Left renal cortex interstitium (tissue), 4 donors: ENCODE results near the gene TRMT5. TPM values are rescaled to one million over a fixed set of nuclear protein-coding genes. Genes with fewer than 3 reads are reported as not detected.

Experiments used
- DNase-seq, 4 donors: peaks; one replicate each; pipeline ENCODE4 v3.0.0-alpha.2; 2013; ENCODE audit warnings: low read depth in 4 of 4, low spot score in 2 of 4, missing footprints in 1 of 4
- polyA plus RNA-seq, 4 donors: library from polyadenylated mRNA; unstranded; fragments of 120-200 nt; gene quantifications; one replicate each; pipeline ENCODE4 v1.2.1, GENCODE V29; 2013; ENCODE audit not compliant: insufficient read length in 4 of 4

TRMT5 gene
- 10 to 100 TPM; 20.1 to 25.0 (median 22.7) TPM for polyA plus RNA-seq

- peak; percentile 90 to 95 (median 92) for DNase-seq
Observed at GRCh38 chr14:60980811-60981632, at the start of gene TRMT5, which contains the start of gene SLC38A6. TRMT5 (minus strand) TSS chr14:60981079; CDS start chr14:60980973, 106 bp downstream. SLC38A6 (plus strand) TSS chr14:60981245; CDS start chr14:60981278, 33 bp downstream.

- no peak for DNase-seq
Observed at GRCh38 chr14:61026526-61026925, 45.6 kb upstream of the TRMT5 start.

GRCh38 chr14:61025251-61026223 lies 44.7 kb upstream of the TRMT5 start:
- DNase-seq: peak; percentile 18 to 58 (median 36)

GRCh38 chr14:61019537-61019936 lies 38.7 kb upstream of the TRMT5 start:
- no peak for DNase-seq

- no peak for DNase-seq
Observed at GRCh38 chr14:61003571-61003970, 22.7 kb upstream of the TRMT5 start.

GRCh38 chr14:60999536-60999935 lies 18.7 kb upstream of the TRMT5 start:
- DNase-seq: no peak

GRCh38 chr14:60998617-60999016 lies 17.7 kb upstream of the TRMT5 start:
- no peak for DNase-seq

- no peak for DNase-seq
Observed at GRCh38 chr14:60989599-60989998, 8.7 kb upstream of the TRMT5 start.

GRCh38 chr14:60986500-60986899 lies 5.6 kb upstream of the TRMT5 start:
- DNase-seq: no peak

- DNase-seq: no peak
Observed at GRCh38 chr14:60984196-60984595, 3.3 kb upstream of the TRMT5 start.

GRCh38 chr14:60981633-60982455 lies 965 bp upstream of the TRMT5 start:
- peak in 1 of 4 donors; percentile 11 for DNase-seq

GRCh38 chr14:60977847-60978246 lies 3.0 kb downstream of the TRMT5 start:
- DNase-seq: no peak

GRCh38 chr14:60975551-60975950 lies 5.3 kb downstream of the TRMT5 start:
- no peak for DNase-seq

GRCh38 chr14:60974090-60974651 lies 6.7 kb downstream of the TRMT5 start:
- DNase-seq: no peak

GRCh38 chr14:60973070-60973469 lies 7.8 kb downstream of the TRMT5 start:
- DNase-seq: no peak

GRCh38 chr14:60972295-60972694 lies 8.6 kb downstream of the TRMT5 start:
- no peak for DNase-seq

GRCh38 chr14:60971271-60971670 lies 9.6 kb downstream of the TRMT5 start:
- DNase-seq: no peak

GRCh38 chr14:60970146-60970545 lies 10.7 kb downstream of the TRMT5 start:
- no peak for DNase-seq

GRCh38 chr14:60968671-60969070 lies 12.2 kb downstream of the TRMT5 start:
- DNase-seq: no peak

- no peak for DNase-seq
Observed at GRCh38 chr14:60968099-60968498, 12.8 kb downstream of the TRMT5 start.
